SK-N-SH treated with all-trans-retinoic acid at 6 μM for 48 hours (cell line): ENCODE results near the gene PXK.

Source experiments
- ATAC-seq: fragments of 200-7000 bp; cut with Tn5 transposase; 3 replicates; pipeline ENCODE4 v1.9.1; 2020; ENCODE audit warnings: mild to moderate bottlenecking, moderate library complexity
- BACH2 ChIP-seq: fragments of 250-450 bp; sonication (Bioruptor Pico); IDR thresholded peaks from 2 replicates; pipeline ENCODE4 v1.9.0; 2021; ENCODE audit warnings: mild to moderate bottlenecking, borderline replicate concordance
- CSDC2 ChIP-seq: fragments of 250-450 bp; sonication (Bioruptor Pico); IDR thresholded peaks from 2 replicates; pipeline ENCODE4 v1.5.0; 2020; ENCODE audit warnings: mild to moderate bottlenecking, moderate library complexity
- CSRNP3 ChIP-seq: fragments of 250-450 bp; sonication (Bioruptor Pico); IDR thresholded peaks from 2 replicates; pipeline ENCODE4 v1.5.1; 2021; ENCODE audit warnings: mild to moderate bottlenecking, moderate library complexity
- ESRRG ChIP-seq: fragments of 250-450 bp; sonication (Bioruptor Pico); IDR thresholded peaks from 2 replicates; pipeline ENCODE4 v1.6.1; 2021; ENCODE audit warnings: mild to moderate bottlenecking
- GLIS3 ChIP-seq: fragments of 250-450 bp; sonication (Bioruptor Pico); IDR thresholded peaks from 2 replicates; pipeline ENCODE4 v1.5.0; 2020; ENCODE audit warnings: mild to moderate bottlenecking, moderate library complexity
- ISL1 ChIP-seq: fragments of 250-450 bp; sonication (Bioruptor Pico); IDR thresholded peaks from 2 replicates; pipeline ENCODE4 v2.1.2; 2022; ENCODE audit warnings: mild to moderate bottlenecking, moderate library complexity
- OSR1 ChIP-seq: fragments of 250-450 bp; sonication (Bioruptor Pico); IDR thresholded peaks from 2 replicates; pipeline ENCODE4 v1.8.0; 2022; ENCODE audit warnings: moderate library complexity, mild to moderate bottlenecking, inconsistent platforms
- PPARA ChIP-seq: fragments of 250-450 bp; sonication (Bioruptor Pico); IDR thresholded peaks from 2 replicates; pipeline ENCODE4 v1.5.0; 2020; ENCODE audit warnings: mild to moderate bottlenecking, borderline replicate concordance
- RARB ChIP-seq: fragments of 250-450 bp; sonication (Bioruptor Pico); IDR thresholded peaks from 2 replicates; pipeline ENCODE4 v1.8.0; 2021; ENCODE audit warnings: mild to moderate bottlenecking, moderate library complexity
- SNAI2 ChIP-seq: fragments of 250-450 bp; sonication (Bioruptor Pico); IDR thresholded peaks from 2 replicates; pipeline ENCODE4 v1.5.0; 2020; ENCODE audit warnings: mild to moderate bottlenecking, moderate library complexity
- TCF4 ChIP-seq: fragments of 250-450 bp; sonication (Bioruptor Pico); IDR thresholded peaks from 2 replicates; pipeline ENCODE4 v1.8.0; 2021; ENCODE audit warnings: mild to moderate bottlenecking, moderate library complexity, borderline replicate concordance
- TOX ChIP-seq: fragments of 250-450 bp; sonication (Bioruptor Pico); IDR thresholded peaks from 2 replicates; pipeline ENCODE4 v1.8.0; 2021; ENCODE audit warnings: mild to moderate bottlenecking, moderate library complexity, borderline replicate concordance
- ZC3H10 ChIP-seq: fragments of 250-450 bp; sonication (Bioruptor Pico); IDR thresholded peaks from 2 replicates; pipeline ENCODE4 v1.5.1; 2021; ENCODE audit warnings: mild to moderate bottlenecking, moderate library complexity
- ZFP3 ChIP-seq: fragments of 250-450 bp; sonication (Bioruptor Pico); IDR thresholded peaks from 2 replicates; pipeline ENCODE4 v1.5.0; 2020; ENCODE audit warnings: mild to moderate bottlenecking, moderate library complexity
- ZFP30 ChIP-seq: fragments of 450-650 bp; formaldehyde crosslinking; IDR thresholded peaks from 2 replicates; pipeline ENCODE4 v1.5.0; 2022; ENCODE audit warnings: mild to moderate bottlenecking, moderate library complexity
- ZNF565 ChIP-seq: fragments of 450-650 bp; formaldehyde crosslinking; conservative IDR thresholded peaks from 2 replicates; pipeline ENCODE4 v1.5.0; 2020; ENCODE audit warnings: low read depth, mild to moderate bottlenecking, moderate library complexity
- ZNF70 ChIP-seq: fragments of 450-650 bp; formaldehyde crosslinking; IDR thresholded peaks from 2 replicates; pipeline ENCODE4 v1.5.0; 2020; ENCODE audit warnings: mild to moderate bottlenecking, moderate library complexity
- ZNF8 ChIP-seq: fragments of 450-650 bp; formaldehyde crosslinking; IDR thresholded peaks from 2 replicates; pipeline ENCODE4 v1.5.0; 2020; ENCODE audit warnings: mild to moderate bottlenecking, moderate library complexity
- TF ChIP-seq, protein P1 (sequence below): fragments of 250-450 bp; sonication (Bioruptor Pico); IDR thresholded peaks from 2 replicates; pipeline ENCODE4 v1.5.1; 2020; ENCODE audit warnings: low read depth, mild to moderate bottlenecking, moderate library complexity
- TF ChIP-seq, protein P2 (sequence below): fragments of 250-450 bp; sonication (Bioruptor Pico); IDR thresholded peaks from 2 replicates; pipeline ENCODE4 v1.8.0; 2020; ENCODE audit warnings: mild to moderate bottlenecking, moderate library complexity, borderline replicate concordance
- TF ChIP-seq, protein P3 (sequence below): fragments of 250-450 bp; sonication (Bioruptor Pico); IDR thresholded peaks from 2 replicates; pipeline ENCODE4 v1.8.0; 2021; ENCODE audit warnings: low read depth, mild to moderate bottlenecking, moderate library complexity, borderline replicate concordance

Gene PXK

GRCh38 chr3:58291671-58292338, 40.9 kb upstream of the PXK start:
- TF ChIP-seq ZNF70 (CRISPR knock-in tag) (no peak), CSRNP3 (CRISPR knock-in tag) (no peak), OSR1 (no peak), RARB (CRISPR knock-in tag) (no peak), GLIS3 (no peak), SNAI2 (CRISPR knock-in tag) (no peak)
- TF ChIP-seq, protein P1, sequence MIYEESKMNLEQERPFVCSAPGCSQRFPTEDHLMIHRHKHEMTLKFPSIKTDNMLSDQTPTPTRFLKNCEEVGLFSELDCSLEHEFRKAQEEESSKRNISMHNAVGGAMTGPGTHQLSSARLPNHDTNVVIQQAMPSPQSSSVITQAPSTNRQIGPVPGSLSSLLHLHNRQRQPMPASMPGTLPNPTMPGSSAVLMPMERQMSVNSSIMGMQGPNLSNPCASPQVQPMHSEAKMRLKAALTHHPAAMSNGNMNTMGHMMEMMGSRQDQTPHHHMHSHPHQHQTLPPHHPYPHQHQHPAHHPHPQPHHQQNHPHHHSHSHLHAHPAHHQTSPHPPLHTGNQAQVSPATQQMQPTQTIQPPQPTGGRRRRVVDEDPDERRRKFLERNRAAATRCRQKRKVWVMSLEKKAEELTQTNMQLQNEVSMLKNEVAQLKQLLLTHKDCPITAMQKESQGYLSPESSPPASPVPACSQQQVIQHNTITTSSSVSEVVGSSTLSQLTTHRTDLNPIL (CRISPR knock-in tag): no peak
- no peak for ATAC-seq

DNA sequence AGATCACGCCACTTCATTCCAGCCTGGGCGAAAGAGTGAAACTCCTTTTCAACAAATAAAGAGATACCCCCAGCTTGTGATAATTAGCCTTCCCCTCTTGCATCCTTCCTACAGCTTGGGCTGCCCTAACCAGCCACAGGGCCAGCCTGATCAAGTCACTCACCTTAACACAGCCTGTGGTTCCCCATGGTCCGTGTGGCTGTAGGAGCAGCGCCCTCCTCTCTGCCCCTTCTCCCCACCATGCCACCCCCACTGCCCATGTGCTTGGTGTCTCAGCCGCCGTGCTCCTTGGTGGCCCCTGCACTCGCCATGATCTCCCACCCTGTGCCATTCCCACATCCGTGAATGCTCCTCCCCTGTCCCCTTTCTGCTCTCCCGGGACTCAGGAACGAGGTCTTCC, 39.8 kb upstream of the PXK start:
- TF ChIP-seq ZFP30 (CRISPR knock-in tag) (no peak), ZNF70 (CRISPR knock-in tag) (no peak)
- ATAC-seq: no peak

GRCh38 chr3:58293516-58293915, 39.2 kb upstream of the PXK start:
- TF ChIP-seq TOX (CRISPR knock-in tag) (no peak), ZNF8 (CRISPR knock-in tag) (no peak), SNAI2 (CRISPR knock-in tag) (no peak), ZC3H10 (no peak), ESRRG (no peak), ZFP3 (CRISPR knock-in tag) (no peak)
- TF ChIP-seq, protein P2, sequence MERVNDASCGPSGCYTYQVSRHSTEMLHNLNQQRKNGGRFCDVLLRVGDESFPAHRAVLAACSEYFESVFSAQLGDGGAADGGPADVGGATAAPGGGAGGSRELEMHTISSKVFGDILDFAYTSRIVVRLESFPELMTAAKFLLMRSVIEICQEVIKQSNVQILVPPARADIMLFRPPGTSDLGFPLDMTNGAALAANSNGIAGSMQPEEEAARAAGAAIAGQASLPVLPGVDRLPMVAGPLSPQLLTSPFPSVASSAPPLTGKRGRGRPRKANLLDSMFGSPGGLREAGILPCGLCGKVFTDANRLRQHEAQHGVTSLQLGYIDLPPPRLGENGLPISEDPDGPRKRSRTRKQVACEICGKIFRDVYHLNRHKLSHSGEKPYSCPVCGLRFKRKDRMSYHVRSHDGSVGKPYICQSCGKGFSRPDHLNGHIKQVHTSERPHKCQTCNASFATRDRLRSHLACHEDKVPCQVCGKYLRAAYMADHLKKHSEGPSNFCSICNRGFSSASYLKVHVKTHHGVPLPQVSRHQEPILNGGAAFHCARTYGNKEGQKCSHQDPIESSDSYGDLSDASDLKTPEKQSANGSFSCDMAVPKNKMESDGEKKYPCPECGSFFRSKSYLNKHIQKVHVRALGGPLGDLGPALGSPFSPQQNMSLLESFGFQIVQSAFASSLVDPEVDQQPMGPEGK (CRISPR knock-in tag): no peak
- TF ChIP-seq, protein P3, sequence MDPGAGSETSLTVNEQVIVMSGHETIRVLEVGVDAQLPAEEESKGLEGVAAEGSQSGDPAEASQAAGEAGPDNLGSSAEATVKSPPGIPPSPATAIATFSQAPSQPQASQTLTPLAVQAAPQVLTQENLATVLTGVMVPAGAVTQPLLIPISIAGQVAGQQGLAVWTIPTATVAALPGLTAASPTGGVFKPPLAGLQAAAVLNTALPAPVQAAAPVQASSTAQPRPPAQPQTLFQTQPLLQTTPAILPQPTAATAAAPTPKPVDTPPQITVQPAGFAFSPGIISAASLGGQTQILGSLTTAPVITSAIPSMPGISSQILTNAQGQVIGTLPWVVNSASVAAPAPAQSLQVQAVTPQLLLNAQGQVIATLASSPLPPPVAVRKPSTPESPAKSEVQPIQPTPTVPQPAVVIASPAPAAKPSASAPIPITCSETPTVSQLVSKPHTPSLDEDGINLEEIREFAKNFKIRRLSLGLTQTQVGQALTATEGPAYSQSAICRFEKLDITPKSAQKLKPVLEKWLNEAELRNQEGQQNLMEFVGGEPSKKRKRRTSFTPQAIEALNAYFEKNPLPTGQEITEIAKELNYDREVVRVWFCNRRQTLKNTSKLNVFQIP: no peak
- ATAC-seq: no peak

GRCh38 chr3:58296269-58296668, 36.4 kb upstream of the PXK start:
- TF ChIP-seq ZC3H10 (no peak), BACH2 (CRISPR knock-in tag) (no peak), RARB (CRISPR knock-in tag) (no peak), GLIS3 (no peak), TOX (CRISPR knock-in tag) (no peak), OSR1 (no peak), ZNF70 (CRISPR knock-in tag) (no peak), CSDC2 (CRISPR knock-in tag) (no peak), ESRRG (no peak), PPARA (CRISPR knock-in tag) (no peak), SNAI2 (CRISPR knock-in tag) (no peak), ISL1 (CRISPR knock-in tag) (no peak), ZFP30 (CRISPR knock-in tag) (no peak), ZFP3 (CRISPR knock-in tag) (no peak), TCF4 (CRISPR knock-in tag) (no peak), ZNF565 (no peak)
- TF ChIP-seq, protein P2 (CRISPR knock-in tag): no peak
- TF ChIP-seq, protein P3: no peak
- TF ChIP-seq, all 23 proteins: peak for 0

More at GRCh38 chr3:58296269-58296668, 36.4 kb upstream of the PXK start:
- ATAC-seq: no peak
